ENCODE results near the gene RALGPS1. TPM values are rescaled to one million over a fixed set of nuclear protein-coding genes. Genes with fewer than 3 reads are reported as not detected.

RALGPS1 gene
- total and polyA plus RNA-seq, 2 of the 13 experiments (the other 11 are each of a cell fraction or from before 2014, with no cell fraction given) = 3.7 to 6.5 TPM

GRCh38 chr9:127165116-127165515 is 250.5 kb downstream of the RALGPS1 start (continued):
- TF ChIP-seq ZNF646 (CRISPR knock-in tag; IDR thresholded peaks at IDR 0.05) = no peak
- TF ChIP-seq ZNF724P (CRISPR knock-in tag; IDR thresholded peaks at IDR 0.05; ENCODE audit: borderline replicate concordance) = no peak
- TF ChIP-seq MTERF4 (CRISPR knock-in tag; IDR thresholded peaks at IDR 0.05) = no peak
- TF ChIP-seq ZSCAN9 (CRISPR knock-in tag; IDR thresholded peaks at IDR 0.05; ENCODE audit: borderline replicate concordance) = no peak

- no peaks in the 10 kb centered on the region for H3K79me2 ChIP-seq (ENCODE audit: insufficient read depth, low read length)
- no peak for DNase-seq (ENCODE audit: low spot score)
- H3K4me1 ChIP-seq (ENCODE audit: insufficient read depth, low read length) = peaks cover 22% of the 10 kb centered on the region
- no peak overlapping the region for H3K4me2 ChIP-seq (ENCODE audit: low read depth, low read length)
- H3K9ac ChIP-seq (ENCODE audit: insufficient read depth, low read depth, low read length) = no peak overlapping the region
- intact Hi-C loops (cut with micrococcal nuclease; ENCODE audit: unreplicated experiment) (no loop called here), in situ Hi-C loops (cut with HindIII; ENCODE audit: extremely low pct_ligation_motif_present, low pct_unique_long_range_greater_than_20kb) (no loop called here)
- no peaks in the 10 kb centered on the region for H3K27me3 ChIP-seq (ENCODE audit: control insufficient read depth in 1 of 2, insufficient read depth in 2 of 2, low read length in 2 of 2)
- no TSS peak for BruUV-seq (replicated peaks)
- no peak for FAIRE-seq
- POLR2A ChIA-PET = no interaction called here
- H3K9me3 ChIP-seq (ENCODE audit: low read length) = no peaks in the 10 kb centered on the region
- ATAC-seq = no peak
- H2AFZ ChIP-seq (ENCODE audit: low read length) = no peak overlapping the region
- CTCF ChIA-PET (ENCODE audit: low intra/inter-chr PET ratio, low total read pairs) = no interaction called here
- WGBS (ENCODE audit: low lambda C conversion rate) = 78% methylated on average over 5 of the region's 5 CpGs
- H3K27ac ChIP-seq (ENCODE audit: extremely low read length, insufficient read depth, low read length) = no peak overlapping the region
- H3K36me3 ChIP-seq (replicated peaks in 1 of 2; ENCODE audit: control insufficient read depth in 1 of 2, insufficient read depth in 2 of 2, low read length in 2 of 2) = no peaks in the 10 kb centered on the region
- no peak overlapping the region for H3K4me3 ChIP-seq (replicated peaks in 1 of 3; ENCODE audit: insufficient read depth in 1 of 3, low read depth in 2 of 3, low read length in 3 of 3)
- H4K20me1 ChIP-seq (ENCODE audit: insufficient read depth, low read length) = no peaks in the 10 kb centered on the region
- no peak for TF ChIP-seq PPARG (CRISPR knock-in tag; conservative IDR thresholded peaks at IDR 0.05)
- TF ChIP-seq ZMAT5 (CRISPR knock-in tag; IDR thresholded peaks at IDR 0.05; ENCODE audit: borderline replicate concordance, low read depth) = no peak
- no peak for TF ChIP-seq ZBTB26 (CRISPR knock-in tag; IDR thresholded peaks at IDR 0.05; ENCODE audit: borderline replicate concordance)
- no peak for TF ChIP-seq HMG20A (CRISPR knock-in tag; IDR thresholded peaks at IDR 0.05; ENCODE audit: borderline replicate concordance)
- no peak for TF ChIP-seq ZNF484 (CRISPR knock-in tag; IDR thresholded peaks at IDR 0.05; ENCODE audit: borderline replicate concordance, low read depth)
- no peak for TF ChIP-seq ATF7 (IDR thresholded peaks at IDR 0.05)
- no peak for TF ChIP-seq ATF7 (CRISPR knock-in tag; IDR thresholded peaks at IDR 0.05)
- no peak for TF ChIP-seq HNRNPK (IDR thresholded peaks at IDR 0.05; ENCODE audit: low read depth, low read length, poor library complexity, severe bottlenecking)
These were observed 251.5 kb downstream of the RALGPS1 start for GRCh38 chr9:127166111-127166510.

All from HepG2 (cell line).